Ishikawa (cell line): Measurements from ENCODE around the gene GLT8D2.

Experiments
- CEBPB ChIP-seq: IDR thresholded peaks from 2 replicates; pipeline ENCODE4 v1.6.1; 2012
- CREB1 ChIP-seq: IDR thresholded peaks from 2 replicates; pipeline ENCODE4 v1.6.1; 2012; ENCODE audit warnings: low read depth
- EGR1 ChIP-seq: IDR thresholded peaks from 2 replicates; pipeline ENCODE4 v1.6.1; 2012
- EP300 ChIP-seq: IDR thresholded peaks from 2 replicates; pipeline ENCODE4 v1.6.1; 2012; ENCODE audit warnings: borderline replicate concordance
- FOXM1 ChIP-seq: IDR thresholded peaks from 2 replicates; pipeline ENCODE4 v1.6.1; 2012; ENCODE audit warnings: low read depth, borderline replicate concordance
- NFIC ChIP-seq: IDR thresholded peaks from 2 replicates; pipeline ENCODE4 v1.6.1; 2012
- RAD21 ChIP-seq: IDR thresholded peaks from 2 replicates; pipeline ENCODE4 v1.6.1; 2012; ENCODE audit warnings: low read depth
- TAF1 ChIP-seq: IDR thresholded peaks from 2 replicates; pipeline ENCODE4 v1.6.1; 2012; ENCODE audit warnings: low read depth, mild to moderate bottlenecking
- TCF12 ChIP-seq: IDR thresholded peaks from 2 replicates; pipeline ENCODE4 v1.6.1; 2012; ENCODE audit warnings: low read depth
- TEAD4 ChIP-seq: IDR thresholded peaks from 2 replicates; pipeline ENCODE4 v1.6.1; 2012
- YY1 ChIP-seq: IDR thresholded peaks from 2 replicates; pipeline ENCODE4 v1.6.1; 2012; ENCODE audit warnings: low read depth
- ZBTB7A ChIP-seq: IDR thresholded peaks from 2 replicates; pipeline ENCODE4 v1.6.1; 2012; ENCODE audit warnings: low read depth
- TF ChIP-seq, protein P1 (sequence below): IDR thresholded peaks from 2 replicates; pipeline ENCODE4 v1.6.1; 2012
- TF ChIP-seq, protein P2 (sequence below): IDR thresholded peaks from 2 replicates; pipeline ENCODE4 v1.6.1; 2012; ENCODE audit warnings: low read depth, mild to moderate bottlenecking
- TF ChIP-seq, protein P3 (sequence below): IDR thresholded peaks from 2 replicates; pipeline ENCODE4 v1.6.1; 2012

GLT8D2 gene

DNA sequence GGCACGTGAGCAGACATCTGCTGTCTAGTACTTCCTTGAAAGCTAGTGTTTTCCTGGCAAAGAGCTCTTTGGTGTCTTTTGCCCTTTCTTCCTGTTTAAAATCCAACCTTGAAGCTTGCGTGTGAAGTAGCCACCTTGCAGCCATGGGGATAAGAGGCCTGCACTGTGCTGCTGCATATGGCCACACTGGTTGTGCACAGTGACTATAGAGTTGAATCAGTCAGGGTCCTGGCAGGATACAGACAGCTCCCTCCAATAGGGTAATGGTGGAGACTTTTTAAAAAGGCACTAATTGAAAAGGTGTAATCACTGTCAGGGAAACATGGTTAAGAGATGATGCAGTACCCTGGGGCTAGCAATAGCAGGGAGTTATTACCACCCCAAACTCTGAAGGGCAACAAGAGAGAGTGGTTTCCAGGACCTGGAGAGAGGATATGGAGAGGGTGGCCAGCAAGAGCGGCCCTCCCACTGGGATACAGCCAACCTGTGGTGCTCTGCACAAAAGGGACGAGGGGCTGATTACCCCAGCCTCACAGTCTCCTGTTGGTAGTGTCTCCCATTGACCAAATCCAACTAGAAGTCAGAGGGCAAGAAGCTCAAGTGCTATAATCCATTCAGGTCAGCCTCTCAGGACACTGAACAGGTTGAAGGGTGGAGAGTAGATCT is 4.8 kb upstream of the GLT8D2 start:
- TF ChIP-seq FOXM1: no peak
- no peak for TF ChIP-seq EGR1
- no peak for TF ChIP-seq TAF1

DNA sequence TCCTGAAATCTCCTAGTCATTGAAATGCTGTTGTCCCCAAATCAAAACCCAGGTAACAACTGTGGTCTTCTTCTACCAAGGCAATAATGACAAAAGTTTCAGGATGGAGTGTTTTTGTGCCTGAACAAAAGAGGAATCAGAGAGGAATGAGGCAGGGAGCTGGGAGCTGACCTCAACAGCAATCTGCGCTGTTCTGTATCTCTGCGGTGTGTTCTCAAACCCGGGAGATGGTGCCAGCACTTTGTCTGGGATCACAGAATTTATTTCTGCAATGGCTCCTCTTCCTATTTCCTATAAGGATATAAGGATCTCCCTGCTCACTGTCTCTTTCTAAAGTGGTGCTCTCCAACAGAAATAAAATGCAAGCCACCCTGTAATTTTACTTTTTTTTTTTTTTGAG is 449 bp upstream of the GLT8D2 start:
- TF ChIP-seq FOXM1: no peak
- no peak for TF ChIP-seq EGR1
- TF ChIP-seq TCF12: no peak
- no peak for TF ChIP-seq ZBTB7A
- no peak for TF ChIP-seq CEBPB
- TF ChIP-seq, protein P1, sequence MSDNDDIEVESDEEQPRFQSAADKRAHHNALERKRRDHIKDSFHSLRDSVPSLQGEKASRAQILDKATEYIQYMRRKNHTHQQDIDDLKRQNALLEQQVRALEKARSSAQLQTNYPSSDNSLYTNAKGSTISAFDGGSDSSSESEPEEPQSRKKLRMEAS: no peak
- TF ChIP-seq EP300: no peak
- no peak for TF ChIP-seq TAF1
- TF ChIP-seq, protein P2, sequence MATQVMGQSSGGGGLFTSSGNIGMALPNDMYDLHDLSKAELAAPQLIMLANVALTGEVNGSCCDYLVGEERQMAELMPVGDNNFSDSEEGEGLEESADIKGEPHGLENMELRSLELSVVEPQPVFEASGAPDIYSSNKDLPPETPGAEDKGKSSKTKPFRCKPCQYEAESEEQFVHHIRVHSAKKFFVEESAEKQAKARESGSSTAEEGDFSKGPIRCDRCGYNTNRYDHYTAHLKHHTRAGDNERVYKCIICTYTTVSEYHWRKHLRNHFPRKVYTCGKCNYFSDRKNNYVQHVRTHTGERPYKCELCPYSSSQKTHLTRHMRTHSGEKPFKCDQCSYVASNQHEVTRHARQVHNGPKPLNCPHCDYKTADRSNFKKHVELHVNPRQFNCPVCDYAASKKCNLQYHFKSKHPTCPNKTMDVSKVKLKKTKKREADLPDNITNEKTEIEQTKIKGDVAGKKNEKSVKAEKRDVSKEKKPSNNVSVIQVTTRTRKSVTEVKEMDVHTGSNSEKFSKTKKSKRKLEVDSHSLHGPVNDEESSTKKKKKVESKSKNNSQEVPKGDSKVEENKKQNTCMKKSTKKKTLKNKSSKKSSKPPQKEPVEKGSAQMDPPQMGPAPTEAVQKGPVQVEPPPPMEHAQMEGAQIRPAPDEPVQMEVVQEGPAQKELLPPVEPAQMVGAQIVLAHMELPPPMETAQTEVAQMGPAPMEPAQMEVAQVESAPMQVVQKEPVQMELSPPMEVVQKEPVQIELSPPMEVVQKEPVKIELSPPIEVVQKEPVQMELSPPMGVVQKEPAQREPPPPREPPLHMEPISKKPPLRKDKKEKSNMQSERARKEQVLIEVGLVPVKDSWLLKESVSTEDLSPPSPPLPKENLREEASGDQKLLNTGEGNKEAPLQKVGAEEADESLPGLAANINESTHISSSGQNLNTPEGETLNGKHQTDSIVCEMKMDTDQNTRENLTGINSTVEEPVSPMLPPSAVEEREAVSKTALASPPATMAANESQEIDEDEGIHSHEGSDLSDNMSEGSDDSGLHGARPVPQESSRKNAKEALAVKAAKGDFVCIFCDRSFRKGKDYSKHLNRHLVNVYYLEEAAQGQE: no peak
- no peak for TF ChIP-seq RAD21
- TF ChIP-seq TEAD4: no peak
- TF ChIP-seq, protein P3, sequence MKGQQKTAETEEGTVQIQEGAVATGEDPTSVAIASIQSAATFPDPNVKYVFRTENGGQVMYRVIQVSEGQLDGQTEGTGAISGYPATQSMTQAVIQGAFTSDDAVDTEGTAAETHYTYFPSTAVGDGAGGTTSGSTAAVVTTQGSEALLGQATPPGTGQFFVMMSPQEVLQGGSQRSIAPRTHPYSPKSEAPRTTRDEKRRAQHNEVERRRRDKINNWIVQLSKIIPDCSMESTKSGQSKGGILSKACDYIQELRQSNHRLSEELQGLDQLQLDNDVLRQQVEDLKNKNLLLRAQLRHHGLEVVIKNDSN: no peak
- TF ChIP-seq NFIC: no peak

DNA sequence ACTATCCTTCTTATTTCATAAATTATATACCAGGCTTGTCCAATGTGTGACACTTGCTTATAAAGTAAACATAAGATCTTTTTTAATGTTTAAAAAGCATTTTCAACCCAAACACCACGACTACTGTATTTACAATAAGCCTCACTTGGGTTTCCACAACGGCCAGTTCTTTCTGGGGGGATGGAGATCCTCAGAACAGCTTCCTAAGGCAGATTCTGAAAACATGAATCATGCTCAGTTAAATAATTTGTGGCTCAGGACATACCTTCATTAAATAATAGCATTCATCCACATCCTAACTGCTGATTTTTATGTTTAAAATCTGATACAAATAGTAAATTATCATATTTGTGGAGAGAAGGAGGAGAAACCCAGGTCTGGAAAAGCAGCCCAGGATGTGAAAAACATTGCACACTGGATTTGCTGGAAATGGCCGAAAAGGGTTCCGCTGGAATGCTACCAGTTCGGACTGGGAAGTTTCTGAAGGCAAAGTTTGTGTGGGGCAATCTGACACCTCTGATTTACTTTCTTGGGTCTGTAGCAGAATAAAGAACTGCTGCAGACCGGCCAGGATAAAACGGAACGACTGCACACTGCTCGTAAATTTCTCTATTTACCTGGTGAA is 597 bp downstream of the GLT8D2 start:
- TF ChIP-seq CREB1 (0 out of 2 replicates have a peak, but pooled peaks have one; percentile 3), TEAD4 (peak; percentile 51)
- TF ChIP-seq, protein P2: no peak

DNA sequence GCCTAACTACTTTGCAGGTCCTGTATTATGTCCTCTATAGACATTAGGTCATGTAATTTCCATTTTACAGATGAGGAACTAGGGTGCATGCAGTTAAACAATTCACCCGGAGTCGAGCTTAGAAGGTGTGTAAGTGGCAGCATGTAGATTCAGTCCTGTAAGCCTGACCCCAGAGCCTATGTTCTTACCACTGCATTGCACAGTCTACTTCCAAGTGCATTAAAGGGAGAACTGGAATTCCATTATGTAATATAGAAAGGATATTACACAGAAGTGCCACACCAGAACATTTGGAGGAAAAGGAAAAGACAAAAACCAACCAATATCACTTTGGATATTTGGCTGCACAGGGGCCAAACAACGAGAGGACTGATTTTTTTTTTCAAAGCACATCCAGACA is 1.2 kb downstream of the GLT8D2 start:
- no peak for TF ChIP-seq EP300
- no peak for TF ChIP-seq TAF1

DNA sequence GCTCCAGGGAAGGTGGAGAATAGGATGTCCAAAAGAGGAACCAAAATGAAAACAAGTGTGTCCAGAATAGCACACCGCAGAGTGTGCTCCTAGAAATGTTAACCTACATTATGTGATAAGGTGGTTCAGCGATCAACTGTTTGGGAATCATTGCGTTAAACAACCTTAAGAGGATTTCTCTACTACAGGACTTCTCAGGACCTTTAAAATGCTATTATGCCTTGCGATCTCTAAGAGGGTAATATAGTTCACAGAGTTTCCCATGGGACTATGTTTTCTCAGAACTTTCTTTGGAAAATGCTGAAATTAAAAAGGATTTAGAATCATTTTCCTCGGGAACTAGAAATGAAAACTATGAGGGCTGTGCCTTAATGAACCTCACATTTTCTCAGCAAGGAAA is 1.8 kb downstream of the GLT8D2 start:
- TF ChIP-seq, protein P1: no peak
- TF ChIP-seq TCF12 (no peak), YY1 (no peak)
- TF ChIP-seq, protein P3: no peak

DNA sequence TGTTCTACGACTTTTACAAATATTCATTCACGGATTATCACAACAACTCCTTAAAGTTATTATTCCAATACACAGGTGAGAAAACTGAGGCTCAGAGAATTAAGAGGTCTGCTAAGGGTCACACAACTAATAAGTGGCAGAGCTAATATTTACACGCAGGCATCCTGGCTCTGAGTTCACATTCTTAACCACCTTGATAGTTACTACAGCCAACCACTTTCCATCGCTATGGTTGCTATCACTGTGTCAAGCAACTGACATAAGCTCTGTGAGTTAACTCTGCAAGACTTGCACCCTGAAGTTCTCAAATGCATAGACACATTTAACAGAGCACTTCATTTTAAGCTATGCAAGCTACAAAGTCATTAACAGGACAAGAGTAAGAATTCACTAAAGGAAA is 3.7 kb downstream of the GLT8D2 start:
- TF ChIP-seq, protein P1: no peak
- no peak for TF ChIP-seq RAD21
- TF ChIP-seq TAF1: no peak
- no peak for TF ChIP-seq ZBTB7A
- no peak for TF ChIP-seq FOXM1
- TF ChIP-seq TEAD4: no peak
- TF ChIP-seq EP300: no peak
- TF ChIP-seq, protein P2: no peak
- TF ChIP-seq YY1: no peak
- no peak for TF ChIP-seq NFIC
